HG03064 (cell line): ENCODE measurements around the gene POGLUT2.

Source experiments
- ATAC-seq: cut with Tn5 transposase; IDR thresholded peaks from one replicate; pipeline ENCODE4 v1.9.1; 2021; ENCODE audit warnings: low read depth; ENCODE audit not compliant: unreplicated experiment

The POGLUT2 gene

DNA sequence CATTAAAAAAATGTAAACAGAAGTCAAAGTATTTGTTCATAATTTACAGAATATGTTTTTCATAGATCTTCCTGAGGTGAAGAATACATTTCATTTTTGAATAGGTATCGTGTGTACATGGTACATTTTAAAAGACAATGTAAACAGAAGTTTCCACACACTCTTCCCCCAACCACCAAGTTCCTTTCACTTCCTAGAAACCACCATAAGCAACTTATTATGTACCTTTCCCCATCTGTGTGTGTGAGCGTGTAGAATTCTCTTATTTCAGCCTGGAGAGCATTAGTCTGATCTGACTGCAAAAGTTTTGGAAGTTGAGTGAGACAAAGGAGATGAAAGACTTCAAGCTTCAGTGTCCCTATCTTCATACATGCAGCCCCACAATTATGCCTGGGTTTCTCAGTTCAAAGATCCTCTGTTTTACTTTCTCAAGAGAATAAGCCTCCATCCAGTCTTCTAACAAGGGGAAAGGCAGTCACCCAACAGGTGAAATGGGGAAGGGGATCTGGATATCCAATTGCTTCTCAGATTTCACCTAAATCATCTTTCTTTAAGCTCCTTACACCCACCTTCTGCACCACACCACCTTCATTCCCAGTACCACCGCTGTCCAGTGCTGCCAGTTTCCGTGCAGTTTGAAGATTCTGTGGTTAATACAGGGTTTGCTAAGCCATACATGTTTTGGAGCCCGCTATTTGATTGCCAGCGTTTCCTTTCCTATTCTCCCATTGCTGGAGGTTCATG lies 27.3 kb downstream of the POGLUT2 start:
- no peak for ATAC-seq

DNA sequence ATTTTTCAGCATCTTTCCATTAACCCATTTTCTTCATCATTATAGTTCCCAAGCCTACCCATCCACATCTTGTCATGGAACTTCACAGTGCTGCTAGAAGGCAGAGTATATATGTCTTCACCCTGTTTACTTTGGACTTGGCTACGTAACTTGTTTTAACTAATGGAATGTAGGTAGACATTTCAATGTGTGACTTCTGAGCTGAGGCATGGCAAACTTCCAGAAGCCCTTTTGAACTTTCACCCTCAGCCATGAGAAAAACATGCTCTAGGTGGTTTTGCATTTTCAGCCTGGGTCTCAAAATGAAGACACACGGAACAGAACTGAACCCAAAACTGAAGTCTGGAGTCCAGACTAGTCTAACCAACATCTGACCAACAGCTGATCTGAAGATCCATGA lies 28.3 kb downstream of the POGLUT2 start:
- ATAC-seq: no peak

DNA sequence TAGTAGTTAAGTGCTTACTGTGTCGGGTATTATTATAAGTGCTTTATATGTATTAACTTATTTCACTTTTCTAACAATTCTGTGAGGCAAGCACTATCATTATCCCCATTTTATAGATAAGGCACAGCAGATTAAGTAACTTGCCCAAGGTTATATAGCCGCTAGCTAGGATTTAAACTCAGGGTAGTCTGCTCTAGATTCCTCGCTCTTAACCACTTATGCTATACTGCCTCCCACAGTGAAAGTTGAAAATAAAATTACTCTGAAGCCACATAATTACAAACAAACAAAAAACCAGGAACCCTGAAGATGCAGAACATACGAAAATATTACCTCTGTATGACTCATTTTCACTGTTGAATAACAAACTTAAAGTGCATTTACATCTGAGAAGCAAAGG lies 29.1 kb downstream of the POGLUT2 start:
- ATAC-seq: no peak

DNA sequence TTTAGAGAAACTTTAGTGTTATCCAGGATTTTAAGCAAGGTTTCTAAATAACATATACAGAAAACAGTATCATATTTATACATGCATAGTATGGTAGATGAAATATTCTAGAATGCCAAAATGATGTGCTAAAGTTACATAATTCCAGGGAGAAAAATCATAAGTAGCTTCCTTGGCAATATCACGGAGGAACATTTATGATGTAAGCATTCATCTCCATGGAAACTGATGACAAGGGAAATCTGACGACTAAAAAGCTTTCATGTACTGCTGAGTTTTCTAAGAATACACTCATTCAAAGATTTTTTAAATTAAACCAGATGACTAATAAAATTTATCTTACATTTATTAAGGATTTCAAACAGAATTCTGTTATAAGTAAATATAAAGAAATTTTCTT lies 29.9 kb downstream of the POGLUT2 start:
- no peak for ATAC-seq

DNA sequence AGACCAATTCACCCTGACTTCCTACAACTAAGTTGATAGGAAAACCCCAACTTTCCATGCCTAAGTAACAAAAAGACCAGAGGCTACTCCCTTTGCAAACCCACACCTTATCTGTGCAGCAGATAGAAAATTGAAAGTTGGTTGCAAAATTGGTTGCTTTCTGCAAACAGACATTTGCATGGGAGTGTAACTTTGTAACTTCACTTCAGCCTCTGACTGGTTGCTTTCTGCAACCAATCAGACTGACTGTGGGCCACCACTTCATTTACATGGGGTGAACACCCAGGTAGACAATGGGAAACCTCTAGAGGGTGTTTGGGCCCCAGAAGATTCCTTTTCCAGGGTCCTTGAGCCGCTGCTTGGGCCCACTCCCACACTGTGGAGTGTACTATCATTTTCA lies 35.0 kb downstream of the POGLUT2 start:
- ATAC-seq: no peak

DNA sequence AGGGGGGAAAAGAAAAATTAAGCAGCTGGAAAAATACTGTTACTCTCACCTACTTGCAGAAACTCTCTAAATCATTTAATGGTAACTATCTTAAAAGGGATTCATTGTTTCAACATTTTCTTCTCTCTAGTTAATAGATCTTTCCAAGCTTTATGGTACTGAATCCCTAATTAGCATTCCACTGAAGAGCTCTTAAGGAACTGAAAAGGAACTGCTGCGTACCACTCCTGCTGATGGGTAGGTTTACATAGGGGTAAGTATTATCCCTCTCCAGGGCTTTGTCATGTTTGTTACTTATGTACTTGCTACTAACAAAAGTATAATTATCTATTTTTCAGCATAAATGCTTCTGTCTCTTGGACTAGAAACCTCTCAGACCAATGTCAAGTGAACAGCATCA lies 37.7 kb downstream of the POGLUT2 start:
- no peak for ATAC-seq

DNA sequence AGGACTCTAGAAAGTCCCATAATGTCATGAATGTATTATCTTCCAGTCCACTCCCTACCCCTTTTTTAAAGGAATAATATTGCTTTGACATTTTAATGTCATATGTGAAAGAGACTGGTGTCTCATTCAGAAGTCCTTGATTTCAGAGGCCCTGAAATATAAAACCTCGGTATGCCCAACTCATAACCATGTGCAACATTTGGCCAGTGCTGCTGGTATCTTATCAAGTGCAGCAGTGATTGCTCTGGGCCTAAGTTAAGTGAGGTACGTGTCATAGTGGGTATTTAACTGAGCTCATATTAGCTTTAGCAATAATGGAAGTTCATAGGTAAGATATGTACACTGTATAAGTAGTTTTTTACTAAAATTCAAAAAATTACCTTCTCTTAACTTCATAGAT lies 39.9 kb downstream of the POGLUT2 start:
- ATAC-seq: no peak

DNA sequence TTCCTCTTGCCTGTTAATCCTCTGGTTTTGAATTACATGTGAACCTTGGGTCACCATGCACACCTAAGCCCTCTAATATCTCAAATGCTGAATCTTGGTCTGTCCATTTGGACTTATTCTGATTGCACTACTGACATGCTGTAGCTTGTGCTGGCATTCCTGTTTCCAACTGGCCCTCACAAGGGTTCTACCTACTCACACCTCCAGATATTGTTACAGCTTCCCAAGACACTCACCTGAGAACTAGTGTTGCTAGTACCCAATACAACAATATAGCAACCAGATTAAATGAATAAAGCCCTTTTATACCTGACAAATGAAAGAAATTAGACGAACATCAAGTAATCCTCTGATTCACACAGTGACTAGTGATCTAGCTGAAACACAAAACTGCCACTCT lies 41.8 kb downstream of the POGLUT2 start:
- no peak for ATAC-seq

DNA sequence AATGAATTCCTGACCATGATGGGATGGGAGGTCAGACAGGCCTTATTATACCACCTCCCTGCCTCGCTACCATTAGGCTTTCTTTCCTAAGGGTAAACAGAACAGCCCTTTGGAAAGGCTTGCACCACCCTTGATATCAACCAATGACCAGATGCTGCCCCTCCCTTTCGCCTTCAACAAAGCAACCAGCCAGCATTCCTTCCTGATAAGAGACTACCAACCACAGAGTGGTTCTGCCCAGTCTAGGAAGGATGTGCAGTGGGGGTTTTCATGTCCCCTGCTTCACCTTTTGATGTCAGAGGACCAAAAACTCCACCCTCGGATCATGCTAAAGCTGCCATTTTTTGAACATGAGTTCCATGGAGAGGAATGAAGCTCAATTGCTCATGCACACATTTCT lies 46.9 kb downstream of the POGLUT2 start:
- ATAC-seq: no peak

DNA sequence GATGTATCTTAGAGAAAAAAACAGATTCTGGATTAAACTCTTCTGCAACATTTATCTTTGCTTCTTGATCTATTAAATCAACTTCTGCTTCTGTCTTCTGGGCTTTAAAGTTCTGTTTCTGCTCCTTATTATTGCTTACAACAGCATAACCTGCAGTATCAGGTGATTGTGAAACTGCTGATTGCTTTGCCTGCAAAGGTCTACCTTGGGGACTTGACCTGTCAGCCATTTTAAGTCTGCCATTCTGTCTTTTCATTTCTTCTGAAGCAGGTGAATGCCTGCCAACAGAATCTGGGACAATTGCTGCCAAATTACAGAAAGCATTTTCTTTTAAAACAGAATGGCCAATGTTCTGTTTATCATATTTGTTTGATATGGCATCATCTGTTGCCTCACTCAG lies 56.3 kb downstream of the POGLUT2 start:
- no peak for ATAC-seq

DNA sequence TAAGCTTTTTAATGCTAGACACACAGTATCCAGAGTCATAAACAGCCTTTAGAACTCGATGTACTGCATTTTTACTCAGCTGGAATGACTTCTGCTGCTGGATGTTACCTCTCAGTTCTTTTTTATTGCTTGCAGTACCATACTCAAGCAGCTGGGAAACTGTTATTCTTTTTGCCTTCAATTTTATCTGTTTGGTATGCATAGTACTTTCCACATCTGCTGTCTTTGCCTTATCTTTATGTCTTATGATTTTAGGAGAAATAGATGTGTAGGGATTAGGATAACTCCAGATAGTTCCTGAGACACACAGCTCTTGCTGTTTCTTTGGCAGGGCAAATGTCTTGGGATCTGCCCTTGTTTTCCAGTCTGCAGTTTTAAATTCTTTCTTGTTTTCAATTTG lies 56.7 kb downstream of the POGLUT2 start:
- ATAC-seq: no peak
